Measurements from ENCODE around the gene PDE6D. TPM values are rescaled to one million over a fixed set of nuclear protein-coding genes. Genes with fewer than 3 reads are reported as not detected.

The PDE6D gene
- total and polyA plus RNA-seq, 2 of the 13 experiments (the other 11 are each of a cell fraction or from before 2014, with no cell fraction given): 14.1 to 23.2 TPM

- no peak for TF ChIP-seq NCOR1 (IDR thresholded peaks at IDR 0.05; ENCODE audit: borderline replicate concordance, low read length)
These were observed 16.3 kb downstream of the PDE6D start (continued) for GRCh38 chr2:231764760-231765159.

GRCh38 chr2:231764124-231764523, 17.0 kb downstream of the PDE6D start:
- ChIA-PET POLR2A (no interaction called here), CTCF (ENCODE audit: low intra/inter-chr PET ratio, low total read pairs) (no interaction called here)
- H3K27ac ChIP-seq (ENCODE audit: extremely low read length, insufficient read depth, low read length): no peak overlapping the region
- FAIRE-seq (no peak), DNase-seq (ENCODE audit: low spot score) (no peak), ATAC-seq (no peak)
- H3K4me3 ChIP-seq (replicated peaks in 1 of 3; ENCODE audit: insufficient read depth in 1 of 3, low read depth in 2 of 3, low read length in 3 of 3): no peak overlapping the region
- H3K27me3 ChIP-seq (ENCODE audit: control insufficient read depth in 1 of 2, insufficient read depth in 2 of 2, low read length in 2 of 2): no peaks in the 10 kb centered on the region
- no peaks in the 10 kb centered on the region for H3K36me3 ChIP-seq (replicated peaks in 1 of 2; ENCODE audit: control insufficient read depth in 1 of 2, insufficient read depth in 2 of 2, low read length in 2 of 2)
- no peak overlapping the region for H3K4me2 ChIP-seq (ENCODE audit: low read depth, low read length)
- H4K20me1 ChIP-seq (ENCODE audit: insufficient read depth, low read length): no peaks in the 10 kb centered on the region
- no peaks in the 10 kb centered on the region for H3K79me2 ChIP-seq (ENCODE audit: insufficient read depth, low read length)
- H2AFZ ChIP-seq (ENCODE audit: low read length): no peak overlapping the region
- in situ Hi-C loops (cut with HindIII; ENCODE audit: extremely low pct_ligation_motif_present, low pct_unique_long_range_greater_than_20kb): no loop called here
- no peaks in the 10 kb centered on the region for H3K9me3 ChIP-seq (ENCODE audit: low read length)
- intact Hi-C loops (cut with micrococcal nuclease; ENCODE audit: unreplicated experiment): no loop called here
- no peak for TF ChIP-seq ZNF333 (CRISPR knock-in tag; IDR thresholded peaks at IDR 0.05; ENCODE audit: borderline replicate concordance)
- TF ChIP-seq FOXC1 (CRISPR knock-in tag; IDR thresholded peaks at IDR 0.05; ENCODE audit: borderline replicate concordance): no peak
- no peak for TF ChIP-seq ETS1 (CRISPR knock-in tag; IDR thresholded peaks at IDR 0.05)
- no peak for TF ChIP-seq AGO2 (optimal IDR thresholded peaks at IDR 0.05; ENCODE audit: low read depth, low read length)
- no peaks in the 10 kb centered on the region for H3K4me1 ChIP-seq (ENCODE audit: insufficient read depth, low read length)
- H3K9ac ChIP-seq (ENCODE audit: insufficient read depth, low read depth, low read length): no peak overlapping the region
- no TSS peak for BruUV-seq (replicated peaks)

GRCh38 chr2:231761735-231762134, 19.3 kb downstream of the PDE6D start:
- ATAC-seq (no peak), DNase-seq (ENCODE audit: low spot score) (no peak), FAIRE-seq (no peak)
- WGBS (ENCODE audit: low lambda C conversion rate): 86% methylated on average over 2 of the region's 2 CpGs
- Histone ChIP-seq H3K4me3 (replicated peaks in 1 of 3; ENCODE audit: insufficient read depth in 1 of 3, low read depth in 2 of 3, low read length in 3 of 3) (no peak overlapping the region), H3K27me3 (ENCODE audit: control insufficient read depth in 1 of 2, insufficient read depth in 2 of 2, low read length in 2 of 2) (no peaks in the 10 kb centered on the region), H3K36me3 (replicated peaks in 1 of 2; ENCODE audit: control insufficient read depth in 1 of 2, insufficient read depth in 2 of 2, low read length in 2 of 2) (no peaks in the 10 kb centered on the region), H3K9me3 (ENCODE audit: low read length) (no peaks in the 10 kb centered on the region), H3K27ac (ENCODE audit: extremely low read length, insufficient read depth, low read length) (no peak overlapping the region), H2AFZ (ENCODE audit: low read length) (no peak overlapping the region), H3K9ac (ENCODE audit: insufficient read depth, low read depth, low read length) (no peak overlapping the region), H3K79me2 (ENCODE audit: insufficient read depth, low read length) (no peaks in the 10 kb centered on the region), H4K20me1 (ENCODE audit: insufficient read depth, low read length) (no peaks in the 10 kb centered on the region), H3K4me2 (ENCODE audit: low read depth, low read length) (no peak overlapping the region), H3K4me1 (ENCODE audit: insufficient read depth, low read length) (no peaks in the 10 kb centered on the region)
- intact Hi-C loops (cut with micrococcal nuclease; ENCODE audit: unreplicated experiment): no loop called here
- in situ Hi-C loops (cut with HindIII; ENCODE audit: extremely low pct_ligation_motif_present, low pct_unique_long_range_greater_than_20kb): no loop called here
- no TSS peak for BruUV-seq (replicated peaks)
- POLR2A ChIA-PET: interaction anchor here (1.4 kb wide), 1 partner anchor 19 kb away, joined by 3 read pairs; the partner anchor contains the start of gene PDE6D
- CTCF ChIA-PET (ENCODE audit: low intra/inter-chr PET ratio, low total read pairs): no interaction called here
- no peak for TF ChIP-seq NBN (conservative IDR thresholded peaks at IDR 0.05)
- TF ChIP-seq ZNF136 (CRISPR knock-in tag; IDR thresholded peaks at IDR 0.05; ENCODE audit: low read depth): no peak
- no peak for TF ChIP-seq KDM3A (CRISPR knock-in tag; IDR thresholded peaks at IDR 0.05; ENCODE audit: low read depth)
- TF ChIP-seq ZNF446 (CRISPR knock-in tag; IDR thresholded peaks at IDR 0.05): no peak
- TF ChIP-seq ATF1 (CRISPR knock-in tag; IDR thresholded peaks at IDR 0.05): no peak
- no peak for TF ChIP-seq NFAT5 (CRISPR knock-in tag; IDR thresholded peaks at IDR 0.05)
